ENCODE data around the gene ADAM12.

GRCh38 chr10:126198681-126199080, 189.6 kb downstream of the ADAM12 start:
- TF ChIP-seq POLR2A (IDR thresholded peaks at IDR 0.05): no peak
- TF ChIP-seq, protein P1, sequence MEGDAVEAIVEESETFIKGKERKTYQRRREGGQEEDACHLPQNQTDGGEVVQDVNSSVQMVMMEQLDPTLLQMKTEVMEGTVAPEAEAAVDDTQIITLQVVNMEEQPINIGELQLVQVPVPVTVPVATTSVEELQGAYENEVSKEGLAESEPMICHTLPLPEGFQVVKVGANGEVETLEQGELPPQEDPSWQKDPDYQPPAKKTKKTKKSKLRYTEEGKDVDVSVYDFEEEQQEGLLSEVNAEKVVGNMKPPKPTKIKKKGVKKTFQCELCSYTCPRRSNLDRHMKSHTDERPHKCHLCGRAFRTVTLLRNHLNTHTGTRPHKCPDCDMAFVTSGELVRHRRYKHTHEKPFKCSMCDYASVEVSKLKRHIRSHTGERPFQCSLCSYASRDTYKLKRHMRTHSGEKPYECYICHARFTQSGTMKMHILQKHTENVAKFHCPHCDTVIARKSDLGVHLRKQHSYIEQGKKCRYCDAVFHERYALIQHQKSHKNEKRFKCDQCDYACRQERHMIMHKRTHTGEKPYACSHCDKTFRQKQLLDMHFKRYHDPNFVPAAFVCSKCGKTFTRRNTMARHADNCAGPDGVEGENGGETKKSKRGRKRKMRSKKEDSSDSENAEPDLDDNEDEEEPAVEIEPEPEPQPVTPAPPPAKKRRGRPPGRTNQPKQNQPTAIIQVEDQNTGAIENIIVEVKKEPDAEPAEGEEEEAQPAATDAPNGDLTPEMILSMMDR (IDR thresholded peaks at IDR 0.05): no peak
